ENCODE data around the gene CSH1.

The CSH1 gene

DNA sequence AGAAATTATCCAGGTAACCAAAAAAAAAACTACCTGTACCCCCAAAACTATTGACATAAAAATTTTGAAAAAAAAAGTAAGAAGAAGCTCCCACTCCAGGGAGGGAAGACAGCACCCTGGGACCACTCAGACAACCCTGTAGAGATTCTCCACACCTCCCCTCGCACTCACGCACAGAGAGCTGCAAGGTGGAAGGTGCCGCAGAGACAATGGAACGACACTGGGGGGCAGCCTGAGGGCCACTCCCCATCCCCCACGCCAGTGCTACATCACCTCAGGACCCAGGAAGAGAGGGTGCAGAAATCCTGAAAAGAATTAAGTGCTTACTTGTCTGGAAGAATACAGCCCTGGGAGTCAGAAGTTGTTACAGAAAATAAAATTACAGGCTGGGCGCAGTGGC lies 40.9 kb upstream of the CSH1 start:
- Histone ChIP-seq H3K27me3 (ENCODE audit: control insufficient read depth, insufficient read depth, low read length) (peaks cover 42% of the 10 kb centered on the region), H3K36me3 (ENCODE audit: insufficient read depth, low read length) (no peaks in the 10 kb centered on the region), H3K9ac (ENCODE audit: low read depth, low read length) (no peak overlapping the region), H3K4me1 (ENCODE audit: control insufficient read depth, insufficient read depth, low read length) (no peaks in the 10 kb centered on the region), H3K4me3 (ENCODE audit: low read length) (no peak overlapping the region), H3K9me3 (replicated peaks; ENCODE audit: low read length) (no peaks in the 10 kb centered on the region), H3K4me2 (ENCODE audit: low read length) (no peak overlapping the region)

DNA sequence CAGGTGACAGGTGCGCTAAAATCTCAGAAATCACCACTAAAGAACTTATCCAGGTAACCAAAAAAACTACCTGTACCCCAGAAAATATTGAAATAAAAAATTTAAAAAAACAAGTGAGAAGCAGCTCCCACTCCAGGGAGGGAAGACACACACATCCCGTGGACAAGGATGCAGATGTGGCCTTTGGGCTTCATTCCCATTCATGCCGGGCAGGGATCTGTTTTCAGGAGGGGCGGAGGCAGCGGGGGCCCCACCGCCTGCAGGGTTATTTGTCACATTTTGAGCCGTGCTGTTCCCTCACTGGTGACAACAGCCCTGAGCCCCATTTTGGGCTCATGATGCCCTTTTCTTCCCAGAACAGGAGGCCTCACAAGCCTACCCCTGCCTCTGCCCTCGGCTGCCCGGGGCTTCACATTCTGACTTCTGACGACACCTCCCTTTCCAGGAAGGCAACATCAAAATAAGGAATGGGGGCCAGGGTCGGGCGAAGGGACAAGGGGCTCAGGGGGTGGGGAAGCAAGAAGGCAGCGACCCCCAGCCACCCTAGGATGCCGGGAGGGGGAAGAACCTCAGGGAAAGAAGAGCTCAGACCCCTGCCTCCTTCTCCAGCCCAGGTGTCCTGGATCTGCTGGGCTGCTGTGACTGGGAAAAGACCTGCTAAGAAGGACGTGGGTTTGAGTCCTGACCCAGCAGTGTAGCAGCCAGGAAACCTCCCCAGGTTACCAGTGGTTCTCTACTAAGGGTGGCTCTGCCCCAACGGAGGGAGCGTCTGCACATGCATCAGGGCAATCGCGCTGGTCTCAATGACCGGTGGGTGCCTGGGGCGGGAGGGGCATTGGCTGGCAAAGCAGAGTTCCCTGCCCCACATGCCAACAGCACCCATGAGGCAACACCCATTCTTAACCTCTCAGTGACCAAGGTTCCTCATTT lies 38.1 kb upstream of the CSH1 start:
- H3K27me3 ChIP-seq (ENCODE audit: control insufficient read depth, insufficient read depth, low read length) = peaks cover 51% of the 10 kb centered on the region
- H3K9ac ChIP-seq (ENCODE audit: low read depth, low read length) = no peak overlapping the region
- H3K4me1 ChIP-seq (ENCODE audit: control insufficient read depth, insufficient read depth, low read length) = no peaks in the 10 kb centered on the region
- no peaks in the 10 kb centered on the region for H3K9me3 ChIP-seq (replicated peaks; ENCODE audit: low read length)
- no peak overlapping the region for H3K4me3 ChIP-seq (ENCODE audit: low read length)
- no peaks in the 10 kb centered on the region for H3K36me3 ChIP-seq (ENCODE audit: insufficient read depth, low read length)
- no peak overlapping the region for H3K4me2 ChIP-seq (ENCODE audit: low read length)

DNA sequence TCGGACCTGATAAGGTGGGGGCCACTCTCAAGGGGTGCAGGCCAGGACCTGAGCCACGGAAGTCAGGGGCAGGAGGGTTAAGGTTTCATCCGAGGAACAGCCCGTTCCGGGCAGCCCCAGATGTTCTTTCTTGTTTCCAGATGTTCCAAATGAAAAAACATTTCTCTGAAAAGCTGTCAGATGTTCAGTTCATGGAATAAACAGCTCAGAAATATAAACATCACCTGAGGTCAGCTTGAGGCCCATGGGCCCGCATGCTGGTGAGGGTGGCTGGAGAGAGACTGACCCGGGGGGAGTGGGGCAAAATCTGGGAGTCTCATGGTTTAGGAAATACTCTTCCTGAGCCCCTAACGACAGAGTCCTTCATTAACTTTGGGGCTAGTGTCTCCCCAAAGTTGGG lies 37.2 kb upstream of the CSH1 start:
- Histone ChIP-seq H3K9me3 (replicated peaks; ENCODE audit: low read length) (no peaks in the 10 kb centered on the region), H3K4me1 (ENCODE audit: control insufficient read depth, insufficient read depth, low read length) (no peaks in the 10 kb centered on the region), H3K9ac (ENCODE audit: low read depth, low read length) (no peak overlapping the region), H3K4me3 (ENCODE audit: low read length) (no peak overlapping the region), H3K36me3 (ENCODE audit: insufficient read depth, low read length) (no peaks in the 10 kb centered on the region), H3K27me3 (ENCODE audit: control insufficient read depth, insufficient read depth, low read length) (peaks cover 48% of the 10 kb centered on the region), H3K4me2 (ENCODE audit: low read length) (no peak overlapping the region)

DNA sequence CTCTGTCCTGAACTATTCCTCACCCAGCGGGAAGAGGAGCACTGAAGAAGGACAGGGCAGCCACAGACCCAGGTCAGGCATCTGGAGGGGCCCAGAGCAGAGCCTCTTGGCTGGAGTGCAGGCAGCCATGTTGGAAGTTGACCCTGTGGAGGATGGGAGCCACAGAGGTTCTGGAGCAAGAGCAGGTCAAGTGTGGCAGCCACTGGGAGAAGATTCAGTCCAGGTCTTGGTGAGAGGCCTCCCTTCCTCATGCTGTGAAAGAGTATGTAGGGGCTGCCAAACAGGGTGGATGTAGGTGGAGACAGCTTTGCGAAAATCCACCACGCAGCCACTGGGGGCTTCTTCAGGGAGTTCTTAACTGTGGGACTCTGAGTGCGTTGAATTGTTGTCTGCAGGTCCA lies 36.3 kb upstream of the CSH1 start:
- H3K9me3 ChIP-seq (replicated peaks; ENCODE audit: low read length) = no peaks in the 10 kb centered on the region
- no peak overlapping the region for H3K4me3 ChIP-seq (ENCODE audit: low read length)

DNA sequence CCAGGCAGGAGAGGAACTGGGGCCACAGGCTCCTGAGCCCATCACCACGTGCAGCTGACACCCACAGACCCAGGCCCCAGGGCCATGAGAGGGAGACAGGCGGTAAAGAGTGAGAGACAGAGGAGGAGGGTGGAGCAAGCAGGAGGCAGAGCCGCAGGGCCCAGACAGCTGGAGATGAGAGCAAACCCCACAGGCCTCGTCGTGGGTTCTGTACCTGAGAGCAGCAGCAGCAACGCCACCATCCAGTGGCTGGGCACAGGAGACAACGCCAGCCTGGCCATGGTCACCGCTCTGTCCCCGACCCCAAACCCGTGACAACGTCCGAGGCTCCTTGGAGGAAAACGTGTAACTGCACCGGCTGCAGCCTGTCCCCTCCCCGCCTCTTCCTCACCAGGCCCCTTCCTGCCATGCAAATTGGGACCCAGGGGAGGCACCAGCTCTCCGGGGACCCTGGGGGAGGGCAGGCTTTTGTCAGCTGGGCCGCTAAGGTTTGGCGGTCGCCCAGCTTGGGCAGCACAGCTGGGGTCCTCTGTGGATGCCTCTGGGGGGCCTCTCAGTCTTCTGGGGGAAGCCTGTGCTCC lies 35.7 kb upstream of the CSH1 start, which contains the start of gene CD79B:
CD79B (minus strand) TSS at position 351 of the 581 bp plus-strand sequence; CDS start at position 281, 70 bp downstream.
- H3K9ac ChIP-seq (ENCODE audit: low read depth, low read length) = no peak within 1 kb of the TSS
- H3K4me3 ChIP-seq (ENCODE audit: low read length) = no peak within 1 kb of the TSS
- peaks cover 57% of the 10 kb centered on the region for H3K27me3 ChIP-seq (ENCODE audit: control insufficient read depth, insufficient read depth, low read length)

More for the DNA sequence above, 36.3 kb upstream of the CSH1 start:
- Histone ChIP-seq H3K9ac (ENCODE audit: low read depth, low read length) (no peak overlapping the region), H3K4me1 (ENCODE audit: control insufficient read depth, insufficient read depth, low read length) (no peaks in the 10 kb centered on the region), H3K4me2 (ENCODE audit: low read length) (no peak overlapping the region), H3K36me3 (ENCODE audit: insufficient read depth, low read length) (no peaks in the 10 kb centered on the region), H3K27me3 (ENCODE audit: control insufficient read depth, insufficient read depth, low read length) (peaks cover 54% of the 10 kb centered on the region)

DNA sequence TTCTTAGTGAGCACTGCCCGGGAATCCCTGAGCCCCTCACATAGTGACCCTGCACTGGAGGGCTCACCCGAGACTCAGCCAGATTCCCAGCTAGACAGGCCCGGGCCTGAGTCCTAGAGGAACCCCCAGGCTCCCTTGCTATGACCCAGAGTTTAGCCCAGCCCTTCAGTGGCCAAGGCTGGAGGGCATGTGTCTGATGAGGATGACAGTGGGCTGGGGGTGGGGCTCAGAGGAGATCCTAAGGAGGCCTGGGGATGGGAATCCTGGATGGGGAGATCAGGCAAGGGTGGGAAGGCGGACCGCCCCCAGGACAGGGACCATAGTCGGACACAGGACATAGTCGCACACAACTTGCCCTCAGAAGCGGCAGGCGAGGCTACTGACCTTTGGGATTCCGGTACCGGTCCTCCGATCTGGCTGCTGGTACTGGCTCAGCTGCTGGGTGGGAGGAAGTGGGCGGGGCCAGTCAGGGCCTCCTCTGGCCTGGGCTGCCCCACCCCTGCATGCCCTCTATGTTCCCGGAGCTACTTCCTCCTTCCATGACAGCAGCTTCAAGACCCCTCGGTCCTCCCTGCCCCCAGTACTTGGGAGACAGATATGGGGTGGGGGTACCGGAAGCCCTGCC lies 34.7 kb upstream of the CSH1 start:
- no peak overlapping the region for H3K9ac ChIP-seq (ENCODE audit: low read depth, low read length)
- H3K36me3 ChIP-seq (ENCODE audit: insufficient read depth, low read length) = no peaks in the 10 kb centered on the region
- H3K27me3 ChIP-seq (ENCODE audit: control insufficient read depth, insufficient read depth, low read length) = peaks cover 55% of the 10 kb centered on the region
- H3K9me3 ChIP-seq (replicated peaks; ENCODE audit: low read length) = no peaks in the 10 kb centered on the region
- H3K4me2 ChIP-seq (ENCODE audit: low read length) = no peak overlapping the region
- no peak overlapping the region for H3K4me3 ChIP-seq (ENCODE audit: low read length)
- no peaks in the 10 kb centered on the region for H3K4me1 ChIP-seq (ENCODE audit: control insufficient read depth, insufficient read depth, low read length)

More for the DNA sequence above, 35.7 kb upstream of the CSH1 start, which contains the start of gene CD79B:
- Histone ChIP-seq H3K4me1 (ENCODE audit: control insufficient read depth, insufficient read depth, low read length) (no peaks in the 10 kb centered on the region), H3K9me3 (replicated peaks; ENCODE audit: low read length) (no peaks in the 10 kb centered on the region), H3K36me3 (ENCODE audit: insufficient read depth, low read length) (no peaks in the 10 kb centered on the region), H3K4me2 (ENCODE audit: low read length) (no peak within 1 kb of the TSS)

DNA sequence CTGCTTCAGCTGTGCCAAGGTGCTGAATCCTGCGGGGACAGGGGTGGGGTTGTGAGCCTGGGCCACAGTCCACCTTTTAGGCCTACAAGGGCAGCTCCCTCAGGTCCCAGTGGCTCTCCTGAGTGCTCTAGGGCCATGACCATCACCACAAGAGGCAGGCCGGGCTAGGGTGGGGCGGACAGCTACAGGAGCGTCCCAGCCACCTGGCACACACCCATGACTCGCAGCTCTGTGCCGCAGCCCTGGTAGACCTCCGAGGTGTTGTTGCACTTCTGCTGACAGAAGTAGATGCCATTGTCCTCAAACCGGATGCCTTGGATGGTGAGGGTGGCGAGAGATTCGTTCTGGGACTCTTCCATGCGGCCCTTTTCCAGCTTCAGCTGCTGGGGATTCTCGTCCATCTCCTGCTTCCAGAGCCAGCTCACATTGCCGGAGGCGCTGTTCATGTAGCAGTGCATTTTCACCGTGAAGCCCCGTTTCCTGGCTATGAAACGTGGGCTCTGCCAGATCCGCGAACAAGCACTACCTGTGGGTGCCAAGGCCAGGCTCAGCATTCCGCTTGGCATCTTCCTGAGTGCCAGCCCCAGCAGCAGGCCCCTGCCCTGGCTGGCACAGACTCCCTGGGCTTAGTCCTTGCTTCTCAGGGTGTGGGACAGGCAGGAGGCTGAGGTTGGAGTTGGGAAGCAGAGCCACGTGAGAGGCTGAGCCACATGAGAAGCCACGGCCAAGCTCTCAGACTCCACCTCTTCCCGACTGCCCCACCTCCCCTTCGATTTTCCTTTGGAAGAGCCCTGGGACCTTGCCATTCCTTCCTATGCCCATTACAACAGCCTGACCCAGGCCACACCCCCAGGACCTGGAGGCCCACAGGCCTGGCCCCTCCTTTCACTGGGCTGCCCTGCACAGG lies 33.7 kb upstream of the CSH1 start:
- Histone ChIP-seq H3K4me1 (ENCODE audit: control insufficient read depth, insufficient read depth, low read length) (no peaks in the 10 kb centered on the region), H3K36me3 (ENCODE audit: insufficient read depth, low read length) (no peaks in the 10 kb centered on the region), H3K9me3 (replicated peaks; ENCODE audit: low read length) (no peaks in the 10 kb centered on the region), H3K4me3 (ENCODE audit: low read length) (no peak overlapping the region), H3K27me3 (ENCODE audit: control insufficient read depth, insufficient read depth, low read length) (peaks cover 49% of the 10 kb centered on the region), H3K4me2 (ENCODE audit: low read length) (no peak overlapping the region), H3K9ac (ENCODE audit: low read depth, low read length) (no peak overlapping the region)

DNA sequence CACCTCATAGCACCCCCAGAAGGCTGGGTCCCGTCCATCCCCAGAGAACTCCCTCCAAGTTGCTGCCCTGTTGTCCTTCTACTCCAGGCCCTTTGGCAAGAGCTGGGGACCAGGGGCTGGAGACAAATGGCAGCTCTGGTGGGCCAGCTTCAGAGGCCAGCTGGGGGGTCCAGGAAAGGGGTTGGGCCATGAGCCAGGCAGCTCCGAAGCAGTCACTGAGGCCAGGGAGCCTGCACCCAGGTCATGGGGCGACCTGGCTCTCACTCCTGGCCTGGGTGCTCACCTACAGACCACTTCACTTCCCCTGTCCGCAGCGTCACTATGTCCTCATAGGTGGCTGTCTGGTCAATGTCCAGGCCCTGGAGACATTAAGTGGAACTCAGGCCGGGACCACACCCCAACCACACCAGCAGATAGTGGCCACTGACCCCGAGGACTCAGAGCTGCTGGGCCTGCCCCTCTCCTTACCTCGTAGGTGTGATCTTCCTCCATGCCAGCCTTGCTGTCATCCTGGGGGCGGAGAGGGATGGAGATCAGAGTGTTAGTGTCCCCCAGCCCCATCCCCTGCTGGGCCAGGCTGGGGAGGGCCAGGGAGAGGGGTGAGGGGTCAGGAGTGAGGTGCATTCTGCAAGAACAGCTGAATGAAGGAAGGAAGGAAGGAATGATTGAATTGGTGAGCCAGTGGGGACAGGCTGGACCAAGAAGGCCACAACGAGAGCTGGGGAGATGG lies 32.8 kb upstream of the CSH1 start:
- no peaks in the 10 kb centered on the region for H3K4me1 ChIP-seq (ENCODE audit: control insufficient read depth, insufficient read depth, low read length)
- no peak overlapping the region for H3K9ac ChIP-seq (ENCODE audit: low read depth, low read length)
- H3K4me3 ChIP-seq (ENCODE audit: low read length) = no peak overlapping the region
- H3K4me2 ChIP-seq (ENCODE audit: low read length) = no peak overlapping the region
- no peaks in the 10 kb centered on the region for H3K36me3 ChIP-seq (ENCODE audit: insufficient read depth, low read length)
- H3K9me3 ChIP-seq (replicated peaks; ENCODE audit: low read length) = no peaks in the 10 kb centered on the region
- peaks cover 40% of the 10 kb centered on the region for H3K27me3 ChIP-seq (ENCODE audit: control insufficient read depth, insufficient read depth, low read length)

DNA sequence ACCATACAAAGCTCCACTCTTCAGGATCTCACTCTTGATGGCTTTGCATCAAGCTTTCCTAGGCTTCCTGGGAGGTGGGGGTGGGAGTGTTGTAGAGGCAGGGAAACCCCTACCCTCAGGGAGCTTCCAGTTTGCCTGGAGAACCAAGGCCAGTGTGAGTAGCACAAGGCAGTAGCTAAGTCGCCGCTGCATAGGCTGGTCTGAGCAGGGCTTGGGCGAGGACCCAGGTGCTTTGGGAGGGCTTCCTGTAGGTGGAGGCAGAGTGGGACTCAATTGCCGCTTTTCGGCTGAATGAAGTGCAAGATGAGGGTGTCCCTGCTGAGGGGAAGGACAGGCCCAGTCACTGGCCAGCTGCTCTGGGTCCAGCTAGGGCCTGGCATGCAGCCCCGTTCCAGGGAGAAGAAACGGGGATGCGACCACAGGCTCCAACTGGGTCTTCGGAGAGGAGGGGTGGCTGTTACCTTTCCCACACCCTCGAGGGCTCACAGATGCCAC lies 31.8 kb upstream of the CSH1 start:
- Histone ChIP-seq H3K9me3 (replicated peaks; ENCODE audit: low read length) (no peaks in the 10 kb centered on the region), H3K9ac (ENCODE audit: low read depth, low read length) (no peak overlapping the region), H3K4me2 (ENCODE audit: low read length) (no peak overlapping the region), H3K4me1 (ENCODE audit: control insufficient read depth, insufficient read depth, low read length) (no peaks in the 10 kb centered on the region), H3K36me3 (ENCODE audit: insufficient read depth, low read length) (no peaks in the 10 kb centered on the region), H3K27me3 (ENCODE audit: control insufficient read depth, insufficient read depth, low read length) (peaks cover 30% of the 10 kb centered on the region), H3K4me3 (ENCODE audit: low read length) (no peak overlapping the region)

DNA sequence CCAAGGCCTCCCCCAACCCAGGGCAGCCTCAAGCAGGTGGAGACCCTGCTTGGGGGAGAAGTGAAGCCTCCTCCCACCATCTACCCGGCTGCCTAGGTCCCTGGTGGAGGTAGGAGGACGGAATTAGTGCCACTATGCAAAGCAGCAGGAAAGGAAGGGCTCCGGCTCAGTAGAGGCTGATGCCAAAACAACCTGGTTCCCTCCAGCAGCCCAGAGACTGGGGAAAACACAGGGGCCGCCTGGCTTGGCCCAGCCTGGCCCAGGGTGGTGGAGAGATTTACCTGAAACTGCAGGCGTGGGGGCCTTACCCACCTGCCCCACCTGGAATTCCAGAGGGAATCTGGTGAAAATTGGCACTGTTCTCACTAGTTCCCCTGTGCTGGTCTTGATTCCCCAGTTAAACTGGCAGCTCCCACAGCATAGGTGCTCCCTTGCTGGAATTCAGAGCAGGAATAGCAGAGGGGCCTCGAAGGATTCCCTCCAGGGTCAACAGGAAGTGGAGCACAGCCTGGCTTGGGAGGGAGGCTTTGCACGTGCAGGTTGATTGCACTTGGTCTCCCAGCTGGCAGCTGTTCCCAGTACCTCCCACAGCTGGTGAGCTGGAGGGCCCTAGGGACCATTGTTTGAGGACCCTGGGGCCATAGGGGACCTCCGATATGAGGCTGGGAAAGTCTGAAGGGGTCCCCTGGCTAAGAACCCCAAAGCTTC lies 31.2 kb upstream of the CSH1 start:
- Histone ChIP-seq H3K4me3 (ENCODE audit: low read length) (no peak overlapping the region), H3K9ac (ENCODE audit: low read depth, low read length) (no peak overlapping the region), H3K9me3 (replicated peaks; ENCODE audit: low read length) (no peaks in the 10 kb centered on the region), H3K27me3 (ENCODE audit: control insufficient read depth, insufficient read depth, low read length) (peaks cover 24% of the 10 kb centered on the region), H3K36me3 (ENCODE audit: insufficient read depth, low read length) (no peaks in the 10 kb centered on the region), H3K4me2 (ENCODE audit: low read length) (no peak overlapping the region), H3K4me1 (ENCODE audit: control insufficient read depth, insufficient read depth, low read length) (no peaks in the 10 kb centered on the region)

All from skeletal muscle satellite cell (primary cell).